ENCODE data around the gene OSGEP. TPM values are rescaled to one million over a fixed set of nuclear protein-coding genes. Genes with fewer than 3 reads are reported as not detected.

Gene OSGEP
- total and polyA plus RNA-seq, 7 donors: 21.0 to 65.6 (median 41.3) TPM

DNA sequence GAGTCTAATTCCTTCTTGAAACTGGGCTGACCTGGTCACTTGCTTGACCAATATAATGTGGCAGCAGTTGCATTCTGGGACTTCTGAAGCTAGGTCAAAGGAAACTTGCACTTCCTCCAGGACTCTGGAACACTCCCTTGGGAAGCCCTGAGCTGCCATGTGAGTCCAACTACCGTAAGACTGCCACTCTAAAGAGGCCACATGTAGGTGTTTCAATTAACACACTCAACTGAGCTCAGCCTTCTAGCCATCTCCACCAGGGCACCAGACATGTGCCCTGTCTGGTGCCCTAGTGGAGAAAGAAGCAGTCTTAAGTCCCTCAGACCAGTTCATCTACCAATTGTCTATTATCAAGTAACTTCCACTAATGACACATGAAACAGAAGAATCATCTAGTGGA lies 35.2 kb downstream of the OSGEP start:
- no peaks in the 10 kb centered on the region for H3K4me1 ChIP-seq
- 35 to 47% methylated on average over 1 of the region's 1 CpG for WGBS, 2 donors
- no peak overlapping the region for H3K27ac ChIP-seq
- no peaks in the 10 kb centered on the region for H3K36me3 ChIP-seq
- intact Hi-C loops (cut with DNase I): no loop called here
- DNase-seq: no peak
- no peak overlapping the region for H3K4me3 ChIP-seq
- no peaks in the 10 kb centered on the region for H3K27me3 ChIP-seq
- TF ChIP-seq, protein P1, sequence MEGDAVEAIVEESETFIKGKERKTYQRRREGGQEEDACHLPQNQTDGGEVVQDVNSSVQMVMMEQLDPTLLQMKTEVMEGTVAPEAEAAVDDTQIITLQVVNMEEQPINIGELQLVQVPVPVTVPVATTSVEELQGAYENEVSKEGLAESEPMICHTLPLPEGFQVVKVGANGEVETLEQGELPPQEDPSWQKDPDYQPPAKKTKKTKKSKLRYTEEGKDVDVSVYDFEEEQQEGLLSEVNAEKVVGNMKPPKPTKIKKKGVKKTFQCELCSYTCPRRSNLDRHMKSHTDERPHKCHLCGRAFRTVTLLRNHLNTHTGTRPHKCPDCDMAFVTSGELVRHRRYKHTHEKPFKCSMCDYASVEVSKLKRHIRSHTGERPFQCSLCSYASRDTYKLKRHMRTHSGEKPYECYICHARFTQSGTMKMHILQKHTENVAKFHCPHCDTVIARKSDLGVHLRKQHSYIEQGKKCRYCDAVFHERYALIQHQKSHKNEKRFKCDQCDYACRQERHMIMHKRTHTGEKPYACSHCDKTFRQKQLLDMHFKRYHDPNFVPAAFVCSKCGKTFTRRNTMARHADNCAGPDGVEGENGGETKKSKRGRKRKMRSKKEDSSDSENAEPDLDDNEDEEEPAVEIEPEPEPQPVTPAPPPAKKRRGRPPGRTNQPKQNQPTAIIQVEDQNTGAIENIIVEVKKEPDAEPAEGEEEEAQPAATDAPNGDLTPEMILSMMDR (IDR thresholded peaks at IDR 0.05): no peak
- TF ChIP-seq POLR2A (IDR thresholded peaks at IDR 0.05) (no peak), EP300 (IDR thresholded peaks at IDR 0.05) (no peak), POLR2AphosphoS5 (IDR thresholded peaks at IDR 0.05) (no peak)
- no peaks in the 10 kb centered on the region for H3K9me3 ChIP-seq

DNA sequence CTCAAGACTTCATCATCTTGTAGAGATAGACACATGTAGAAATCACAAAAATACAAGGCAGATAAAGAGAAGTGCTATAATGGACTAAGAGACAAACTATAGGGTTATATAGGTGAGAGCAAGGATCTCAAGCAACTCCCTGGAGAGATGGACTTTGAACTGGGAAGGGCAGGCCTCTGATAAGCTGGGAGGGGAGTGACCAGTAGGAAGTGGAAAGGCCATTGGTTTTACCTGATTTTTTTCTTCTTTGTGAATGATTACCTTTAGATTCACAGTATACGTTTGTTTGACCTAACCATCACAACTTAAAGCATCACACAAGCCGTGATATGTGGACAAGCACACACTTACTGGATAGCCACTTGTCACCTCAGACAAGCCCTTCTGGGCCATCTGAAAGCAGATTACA lies 36.1 kb downstream of the OSGEP start:
- TF ChIP-seq POLR2A (IDR thresholded peaks at IDR 0.05) (peak in 1 of 2 donors; percentile 54), POLR2AphosphoS5 (IDR thresholded peaks at IDR 0.05) (no peak)
- TF ChIP-seq, protein P1 (IDR thresholded peaks at IDR 0.05): no peak
- DNase-seq: no peak
- Histone ChIP-seq H3K4me1 (peaks cover 0 to 5% (median 2%) of the 10 kb centered on the region in 4 donors), H3K27ac (no peak overlapping the region), H3K27me3 (no peaks in the 10 kb centered on the region), H3K4me3 (no peak overlapping the region), H3K9me3 (no peaks in the 10 kb centered on the region), H3K36me3 (no peaks in the 10 kb centered on the region)
- intact Hi-C loops (cut with DNase I): no loop called here
- WGBS, 2 donors: 19 to 75% methylated on average over 2 of the region's 2 CpGs

DNA sequence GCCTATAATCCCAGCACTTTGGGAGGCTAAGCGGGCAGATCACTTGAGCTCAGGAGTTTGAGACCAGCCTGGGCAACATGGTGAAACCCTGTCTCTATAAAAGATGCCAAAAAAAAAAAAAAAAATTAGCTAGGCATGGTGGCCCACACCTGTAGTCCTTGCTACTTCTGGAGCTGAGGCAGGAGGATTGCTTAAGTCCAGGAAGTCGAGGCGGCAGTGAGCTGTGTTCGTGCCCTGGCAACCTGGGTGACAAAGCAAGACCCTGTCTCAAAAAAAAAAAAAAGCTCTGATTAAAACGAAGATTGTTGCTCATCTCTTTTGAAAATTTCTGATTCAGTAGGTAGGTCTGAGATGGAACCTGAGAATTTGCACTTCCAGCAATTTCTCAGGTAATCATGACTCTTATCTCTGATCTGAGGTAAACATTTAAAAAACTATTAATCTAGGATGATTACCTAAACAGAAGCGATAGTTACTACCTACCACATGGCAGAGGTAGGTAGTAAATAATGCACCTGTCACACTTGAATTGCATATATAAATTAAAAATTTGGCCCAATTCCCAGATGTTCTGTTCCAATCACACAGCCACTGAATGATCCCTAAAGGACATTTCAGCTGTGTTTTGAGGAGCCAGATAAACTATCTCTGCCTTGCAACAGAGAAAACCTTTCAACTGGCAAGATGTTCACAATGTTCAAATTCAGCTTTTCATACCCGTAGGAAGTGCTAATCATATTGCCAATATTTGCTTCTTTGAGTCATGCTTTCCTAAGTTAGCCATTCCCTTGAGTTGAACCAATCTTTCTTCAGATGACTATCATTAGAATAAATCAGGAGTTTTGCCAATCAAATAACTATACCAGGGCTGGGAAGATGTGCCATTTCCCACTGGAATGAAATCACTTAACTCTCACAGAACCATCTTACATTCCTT lies 37.1 kb downstream of the OSGEP start:
- TF ChIP-seq POLR2AphosphoS5 (IDR thresholded peaks at IDR 0.05): no peak
- no peak for TF ChIP-seq POLR2A (IDR thresholded peaks at IDR 0.05)
- TF ChIP-seq EP300 (IDR thresholded peaks at IDR 0.05): no peak
- TF ChIP-seq, protein P1 (IDR thresholded peaks at IDR 0.05): no peak
- Histone ChIP-seq H3K36me3 (no peaks in the 10 kb centered on the region), H3K27ac (no peak overlapping the region), H3K9me3 (no peaks in the 10 kb centered on the region), H3K4me1 (peaks cover 0 to 5% (median 2%) of the 10 kb centered on the region in 4 donors), H3K27me3 (no peaks in the 10 kb centered on the region), H3K4me3 (no peak overlapping the region)
- intact Hi-C loops (cut with DNase I): no loop called here
- DNase-seq: no peak
- WGBS, 2 donors: 15 to 52% methylated on average over 7 of the region's 7 CpGs

DNA sequence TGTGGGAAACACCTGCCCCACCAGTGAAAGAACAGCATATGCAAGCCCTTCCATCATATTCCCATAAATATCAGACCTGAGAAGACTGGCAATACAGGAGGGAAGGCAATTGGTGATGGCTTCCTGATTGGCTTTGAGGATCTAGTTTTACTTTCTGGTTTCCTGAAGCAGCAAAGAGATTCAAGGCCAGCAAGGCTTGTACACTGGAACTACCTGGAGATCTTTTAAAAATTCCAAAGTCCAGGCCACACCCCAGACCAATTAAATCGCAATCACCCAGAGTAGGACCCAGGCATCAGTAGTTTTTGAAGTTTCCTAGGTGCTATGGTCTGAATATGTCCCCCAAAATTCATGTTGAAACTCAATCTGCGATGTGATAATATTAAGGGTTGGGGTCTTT lies 38.4 kb downstream of the OSGEP start:
- Histone ChIP-seq H3K4me1 (peaks cover 0 to 17% (median 13%) of the 10 kb centered on the region in 4 donors), H3K9me3 (no peaks in the 10 kb centered on the region), H3K27me3 (no peaks in the 10 kb centered on the region), H3K4me3 (no peak overlapping the region), H3K36me3 (no peaks in the 10 kb centered on the region), H3K27ac (peak overlapping the region in 2 of 4 donors; percentile 7 to 22)
- intact Hi-C loops (cut with DNase I): no loop called here
- 54 to 86% methylated on average over 2 of the region's 2 CpGs for WGBS, 2 donors
- DNase-seq: no peak
- no peak for TF ChIP-seq POLR2AphosphoS5 (IDR thresholded peaks at IDR 0.05)
- no peak for TF ChIP-seq EP300 (IDR thresholded peaks at IDR 0.05)
- TF ChIP-seq POLR2A (IDR thresholded peaks at IDR 0.05): no peak
- TF ChIP-seq, protein P1 (IDR thresholded peaks at IDR 0.05): no peak

Measured in sigmoid colon (tissue), 7 donors.